HCT116 (cell line): ENCODE data around the gene BIN2.
"Not testable (repeated sequence)": the region's sequence is repeated elsewhere in the genome, so short reads cannot be mapped to it uniquely, and the experiment has no call there.

Experiments
- POLR2A ChIP-seq: IDR thresholded peaks from 2 replicates; pipeline ENCODE4 v1.7.0; 2011; ENCODE audit warnings: borderline replicate concordance; ENCODE audit not compliant: insufficient read depth, insufficient read length; ENCODE audit errors: extremely low read depth
- POLR2AphosphoS5 ChIP-seq: IDR thresholded peaks from 2 replicates; pipeline ENCODE4 v1.6.1; 2011; ENCODE audit warnings: mild to moderate bottlenecking, low read depth, low read length, moderate library complexity
- RAD21 ChIP-seq: IDR thresholded peaks from 2 replicates; pipeline ENCODE4 v1.6.1; 2012; ENCODE audit warnings: low read depth, mild to moderate bottlenecking
- REST ChIP-seq: IDR thresholded peaks from 2 replicates; pipeline ENCODE4 v1.6.1; 2012; ENCODE audit warnings: low read depth
- SIN3A ChIP-seq: IDR thresholded peaks from 2 replicates; pipeline ENCODE4 v1.6.1; 2012; ENCODE audit warnings: low read depth
- SP1 ChIP-seq: IDR thresholded peaks from 2 replicates; pipeline ENCODE4 v1.6.1; 2012; ENCODE audit warnings: low read depth
- ZBTB33 ChIP-seq: IDR thresholded peaks from 2 replicates; pipeline ENCODE4 v1.6.1; 2011; ENCODE audit warnings: mild to moderate bottlenecking, low read length, moderate library complexity; ENCODE audit not compliant: insufficient replicate concordance; ENCODE audit errors: extremely low read depth
- ZFX ChIP-seq: fragments of 450-650 bp; IDR thresholded peaks from 2 replicates; pipeline ENCODE4 v1.6.1; 2017
- ZNF274 ChIP-seq: fragments of 200-500 bp; sonication (Bioruptor generic); IDR thresholded peaks from 2 replicates; pipeline ENCODE4 v1.6.1; 2014; ENCODE audit warnings: mild to moderate bottlenecking, low read depth, low read length, inconsistent platforms
- TF ChIP-seq, protein P1 (sequence below), 3 experiments: fragments of 200-600 bp in 1 of 3; sonication (generic) in 1 of 3; IDR thresholded peaks in 2 of 3; conservative IDR thresholded peaks in 1 of 3; 2 replicates each; pipeline ENCODE4 v1.5.1; 2012 to 2017; ENCODE audit warnings: low read depth in 2 of 3, low read length in 2 of 3, antibody characterized with exemption in 1 of 3, borderline replicate concordance in 1 of 3, control low read depth in 1 of 3, mild to moderate bottlenecking in 1 of 3, mixed read lengths in 1 of 3, mixed run types in 1 of 3, moderate library complexity in 1 of 3; ENCODE audit not compliant: insufficient read depth in 1 of 3

DNA sequence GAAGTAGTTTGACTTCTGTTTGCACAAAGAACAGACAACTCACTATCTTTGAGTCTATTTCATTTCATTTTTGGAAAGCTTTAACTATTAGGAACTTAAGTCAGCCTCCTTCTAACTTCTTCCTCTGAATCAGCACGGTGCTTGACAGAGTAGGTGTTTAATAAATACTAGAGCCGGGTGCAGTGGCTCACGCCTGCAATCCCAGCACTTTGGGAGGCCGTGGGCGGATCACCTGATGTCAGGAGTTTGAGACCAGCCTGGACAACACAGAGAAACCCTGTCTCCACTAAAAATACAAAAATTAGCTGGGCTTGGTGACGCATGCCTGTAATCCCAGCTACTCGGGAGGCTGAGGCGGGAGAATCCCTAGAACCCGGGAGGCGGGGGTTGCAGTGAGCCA, 23.2 kb downstream of the BIN2 start:
- TF ChIP-seq, protein P1, sequence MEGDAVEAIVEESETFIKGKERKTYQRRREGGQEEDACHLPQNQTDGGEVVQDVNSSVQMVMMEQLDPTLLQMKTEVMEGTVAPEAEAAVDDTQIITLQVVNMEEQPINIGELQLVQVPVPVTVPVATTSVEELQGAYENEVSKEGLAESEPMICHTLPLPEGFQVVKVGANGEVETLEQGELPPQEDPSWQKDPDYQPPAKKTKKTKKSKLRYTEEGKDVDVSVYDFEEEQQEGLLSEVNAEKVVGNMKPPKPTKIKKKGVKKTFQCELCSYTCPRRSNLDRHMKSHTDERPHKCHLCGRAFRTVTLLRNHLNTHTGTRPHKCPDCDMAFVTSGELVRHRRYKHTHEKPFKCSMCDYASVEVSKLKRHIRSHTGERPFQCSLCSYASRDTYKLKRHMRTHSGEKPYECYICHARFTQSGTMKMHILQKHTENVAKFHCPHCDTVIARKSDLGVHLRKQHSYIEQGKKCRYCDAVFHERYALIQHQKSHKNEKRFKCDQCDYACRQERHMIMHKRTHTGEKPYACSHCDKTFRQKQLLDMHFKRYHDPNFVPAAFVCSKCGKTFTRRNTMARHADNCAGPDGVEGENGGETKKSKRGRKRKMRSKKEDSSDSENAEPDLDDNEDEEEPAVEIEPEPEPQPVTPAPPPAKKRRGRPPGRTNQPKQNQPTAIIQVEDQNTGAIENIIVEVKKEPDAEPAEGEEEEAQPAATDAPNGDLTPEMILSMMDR (IDR thresholded peaks at IDR 0.05 in 2 of 3, conservative IDR thresholded peaks at IDR 0.05 in 1 of 3; ENCODE audit: borderline replicate concordance in 1 of 3, insufficient read depth in 1 of 3, low read depth in 2 of 3, low read length in 2 of 3): not testable (repeated sequence)
- TF ChIP-seq ZNF274, ZFX, POLR2A, SP1, RAD21, SIN3A, POLR2AphosphoS5, ZBTB33, REST: not testable (repeated sequence)
